AG10803 (cell line): ENCODE results near the gene SH3YL1.

ENCODE experiments used
- DNase-seq: peaks from one replicate; pipeline ENCODE4 v3.0.0; 2010; ENCODE audit warnings: low read depth
- H3K4me3 ChIP-seq: 2 replicates; pipeline ENCODE4 v1.5.1; 2011; ENCODE audit warnings: mild to moderate bottlenecking, low read length, control low read depth
- TF ChIP-seq, protein P1 (sequence below): conservative IDR thresholded peaks from 2 replicates; pipeline ENCODE4 v1.5.1; 2011; ENCODE audit warnings: mild to moderate bottlenecking, low read length, control low read depth, inconsistent platforms

The SH3YL1 gene

DNA sequence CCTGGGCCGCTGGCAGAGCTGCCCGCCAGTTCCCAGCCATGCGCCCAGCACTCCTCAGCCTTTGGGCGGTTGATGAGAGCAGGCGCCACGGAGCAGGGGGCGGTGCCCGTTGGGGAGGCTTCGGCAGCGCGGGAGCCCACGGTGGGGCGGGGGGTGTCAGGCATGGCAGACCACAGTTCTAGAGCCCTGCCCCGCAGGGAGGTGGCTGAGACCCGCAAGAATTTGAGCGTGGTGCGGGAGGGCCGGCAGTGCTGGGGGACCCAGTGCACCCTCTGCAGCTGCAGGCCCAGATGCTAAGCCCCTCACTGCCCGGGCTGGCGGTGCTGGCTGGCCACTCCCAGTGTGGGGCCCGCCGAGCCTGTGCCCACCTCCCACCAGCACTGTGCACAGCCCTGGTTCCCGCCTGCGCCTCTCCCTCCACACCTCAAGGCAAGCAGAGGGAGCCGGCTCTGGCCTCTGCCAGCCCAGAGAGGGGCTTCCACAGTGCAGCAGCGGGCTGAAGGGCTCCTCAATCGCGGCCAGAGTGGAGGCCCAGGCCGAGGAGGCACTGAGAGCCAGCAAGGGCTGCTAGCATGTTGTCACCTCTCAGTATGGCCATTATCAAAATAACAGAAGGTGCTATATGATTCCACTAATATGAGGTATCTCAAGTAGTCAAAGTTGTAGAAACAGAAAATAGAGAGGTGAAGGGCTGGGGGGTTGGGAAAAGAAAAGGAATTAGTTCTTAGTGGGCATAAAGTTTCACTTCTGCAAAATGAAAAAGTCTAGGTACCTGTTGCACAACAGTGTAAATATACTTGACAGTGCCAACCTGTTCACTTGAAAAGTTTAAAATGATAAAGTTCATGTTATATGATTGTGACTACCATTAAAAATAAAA is 72.3 kb downstream of the SH3YL1 start:
- no peak overlapping the region for H3K4me3 ChIP-seq
- no peak for DNase-seq

DNA sequence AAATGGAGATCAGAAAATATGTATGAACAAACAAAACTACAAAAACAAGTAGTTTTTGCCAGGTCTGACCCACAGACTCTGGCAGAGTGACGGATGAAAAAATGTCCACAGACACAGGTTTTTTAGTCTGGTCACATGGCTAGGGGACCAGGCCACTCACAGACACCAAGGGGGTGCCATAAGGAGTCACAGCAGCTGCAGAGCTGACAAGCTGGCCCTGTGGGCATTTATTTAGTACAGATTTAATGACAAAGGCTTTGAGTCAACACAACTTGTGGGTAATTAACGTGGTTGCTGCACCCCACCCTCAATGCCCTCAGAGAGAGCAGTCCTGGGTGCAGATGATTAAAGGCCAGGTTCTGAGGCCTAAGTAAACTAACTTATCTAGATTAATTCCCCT is 76.0 kb downstream of the SH3YL1 start:
- TF ChIP-seq, protein P1, sequence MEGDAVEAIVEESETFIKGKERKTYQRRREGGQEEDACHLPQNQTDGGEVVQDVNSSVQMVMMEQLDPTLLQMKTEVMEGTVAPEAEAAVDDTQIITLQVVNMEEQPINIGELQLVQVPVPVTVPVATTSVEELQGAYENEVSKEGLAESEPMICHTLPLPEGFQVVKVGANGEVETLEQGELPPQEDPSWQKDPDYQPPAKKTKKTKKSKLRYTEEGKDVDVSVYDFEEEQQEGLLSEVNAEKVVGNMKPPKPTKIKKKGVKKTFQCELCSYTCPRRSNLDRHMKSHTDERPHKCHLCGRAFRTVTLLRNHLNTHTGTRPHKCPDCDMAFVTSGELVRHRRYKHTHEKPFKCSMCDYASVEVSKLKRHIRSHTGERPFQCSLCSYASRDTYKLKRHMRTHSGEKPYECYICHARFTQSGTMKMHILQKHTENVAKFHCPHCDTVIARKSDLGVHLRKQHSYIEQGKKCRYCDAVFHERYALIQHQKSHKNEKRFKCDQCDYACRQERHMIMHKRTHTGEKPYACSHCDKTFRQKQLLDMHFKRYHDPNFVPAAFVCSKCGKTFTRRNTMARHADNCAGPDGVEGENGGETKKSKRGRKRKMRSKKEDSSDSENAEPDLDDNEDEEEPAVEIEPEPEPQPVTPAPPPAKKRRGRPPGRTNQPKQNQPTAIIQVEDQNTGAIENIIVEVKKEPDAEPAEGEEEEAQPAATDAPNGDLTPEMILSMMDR, result no peak
- DNase-seq, result no peak
- H3K4me3 ChIP-seq, result no peak overlapping the region

More for the DNA sequence above, 72.3 kb downstream of the SH3YL1 start:
- TF ChIP-seq, protein P1, result no peak

DNA sequence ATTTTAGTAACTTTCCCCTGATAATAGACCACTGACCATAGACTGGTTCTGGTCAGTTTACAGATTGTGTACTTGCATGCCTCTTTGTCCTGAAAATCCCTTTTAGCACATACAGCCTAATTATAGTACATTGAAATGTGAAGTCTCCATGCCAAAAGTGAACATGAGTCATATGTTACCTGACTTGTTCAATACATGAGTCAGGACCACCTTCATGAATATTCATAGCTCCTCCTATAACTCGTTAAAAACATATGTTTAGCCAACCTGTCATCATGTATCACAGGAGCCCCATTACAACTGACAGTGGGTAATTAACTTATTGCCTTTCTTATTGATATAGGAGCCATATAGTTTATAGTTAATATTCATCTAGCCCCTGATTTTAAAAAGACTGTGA is 78.6 kb downstream of the SH3YL1 start:
- TF ChIP-seq, protein P1, result no peak
- no peak for DNase-seq
- H3K4me3 ChIP-seq, result no peak overlapping the region

DNA sequence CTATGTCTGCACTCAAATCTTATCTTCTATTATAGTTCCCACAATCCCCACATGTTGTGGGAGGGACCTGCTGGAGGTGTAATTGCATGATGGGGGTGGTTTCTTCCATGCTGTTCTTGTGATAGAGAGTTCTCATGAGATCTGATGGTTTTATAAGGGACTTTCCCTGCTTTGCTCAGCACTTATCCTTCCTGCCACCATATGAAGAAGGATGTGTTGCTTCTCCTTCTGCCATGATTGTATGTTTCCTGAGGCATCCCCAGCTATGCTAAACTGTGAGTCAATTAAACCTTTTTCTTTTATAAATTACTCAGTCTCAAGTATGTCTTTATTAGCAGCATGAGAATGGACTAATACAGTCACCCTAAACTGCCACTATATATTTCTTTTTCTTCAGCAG is 79.1 kb downstream of the SH3YL1 start:
- H3K4me3 ChIP-seq, result no peak overlapping the region
- TF ChIP-seq, protein P1, result no peak
- no peak for DNase-seq

DNA sequence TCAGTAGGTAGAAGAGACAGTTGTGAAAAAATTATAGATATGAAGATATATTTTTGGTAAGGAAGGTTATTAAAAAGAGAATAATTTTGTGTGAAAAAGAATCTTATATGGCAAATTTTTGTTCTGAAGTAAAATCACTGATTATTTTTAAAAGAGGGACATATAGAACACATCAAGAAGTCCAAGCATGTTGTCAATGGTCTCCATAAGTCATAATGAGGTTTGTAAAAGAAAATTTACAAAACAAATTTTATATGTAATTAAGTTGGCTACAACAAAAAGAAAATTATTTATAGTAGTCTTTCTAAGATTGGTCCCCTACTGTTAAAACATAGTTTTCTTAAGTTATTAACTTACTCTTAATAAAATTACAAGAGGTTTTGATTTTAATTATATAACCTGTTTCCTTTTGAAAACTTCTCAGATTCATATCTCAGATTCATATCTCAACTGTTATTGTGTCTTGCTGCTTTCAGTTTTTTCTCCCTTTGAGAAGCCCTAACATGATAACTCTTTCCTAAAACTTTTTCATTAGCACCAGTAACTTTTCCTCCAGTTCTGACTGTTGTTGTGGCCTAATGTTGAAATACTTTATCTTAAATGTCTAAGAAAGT is 81.2 kb downstream of the SH3YL1 start:
- no peak overlapping the region for H3K4me3 ChIP-seq
- no peak for DNase-seq
- TF ChIP-seq, protein P1, result no peak

DNA sequence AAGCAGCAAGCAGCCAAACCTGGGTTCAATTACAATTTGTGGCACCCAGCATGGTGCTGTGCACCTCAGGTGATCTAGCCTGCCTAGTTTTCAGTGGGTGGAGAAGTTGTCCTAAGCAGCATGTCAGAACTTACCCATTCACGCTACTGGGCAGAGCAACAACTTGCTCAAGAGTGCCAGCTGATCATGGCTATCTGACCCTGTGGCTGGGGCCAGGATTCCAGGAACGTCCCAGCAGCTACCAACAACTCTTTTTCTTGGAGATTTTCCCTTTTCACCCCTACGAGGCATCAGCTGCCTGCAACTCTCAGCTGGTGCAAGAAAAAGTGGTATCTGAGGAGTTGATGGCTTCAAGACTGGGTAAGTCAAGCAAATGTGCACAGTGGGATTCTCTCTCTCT is 83.5 kb downstream of the SH3YL1 start:
- DNase-seq, result no peak
- H3K4me3 ChIP-seq, result no peak overlapping the region
- TF ChIP-seq, protein P1, result no peak

DNA sequence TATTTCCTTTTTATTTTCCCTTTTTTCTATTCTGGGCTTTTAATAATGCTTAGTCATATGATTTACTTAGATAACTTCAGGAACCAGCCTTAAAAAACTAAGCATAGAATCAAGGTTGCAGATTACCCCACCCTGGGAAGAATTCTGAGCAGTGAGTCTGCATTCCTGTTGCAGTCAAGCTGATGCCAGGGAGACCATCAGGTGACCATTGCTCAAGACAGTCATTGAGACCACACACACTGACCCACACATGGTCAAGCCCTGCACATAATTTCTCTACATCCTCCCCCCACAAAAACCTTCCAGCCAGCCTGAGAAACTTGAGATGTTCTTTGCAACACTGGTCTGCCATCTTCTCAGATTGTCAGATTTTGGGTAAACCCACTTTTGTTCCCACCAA is 83.9 kb downstream of the SH3YL1 start:
- TF ChIP-seq, protein P1, result no peak
- no peak overlapping the region for H3K4me3 ChIP-seq
- no peak for DNase-seq
